GM19025 (cell line): ENCODE data around the gene SEC24D.
"Not testable (repeated sequence)": the region's sequence is repeated elsewhere in the genome, so short reads cannot be mapped to it uniquely, and the experiment has no call there.

ENCODE experiments used
- ATAC-seq: cut with Tn5 transposase; IDR thresholded peaks from one replicate; pipeline ENCODE4 v1.9.1; 2021; ENCODE audit warnings: mild to moderate bottlenecking, low read depth, moderate library complexity; ENCODE audit not compliant: unreplicated experiment

The SEC24D gene

GRCh38 chr4:118814891-118815290, 21.0 kb downstream of the SEC24D start:
- ATAC-seq: no peak

DNA sequence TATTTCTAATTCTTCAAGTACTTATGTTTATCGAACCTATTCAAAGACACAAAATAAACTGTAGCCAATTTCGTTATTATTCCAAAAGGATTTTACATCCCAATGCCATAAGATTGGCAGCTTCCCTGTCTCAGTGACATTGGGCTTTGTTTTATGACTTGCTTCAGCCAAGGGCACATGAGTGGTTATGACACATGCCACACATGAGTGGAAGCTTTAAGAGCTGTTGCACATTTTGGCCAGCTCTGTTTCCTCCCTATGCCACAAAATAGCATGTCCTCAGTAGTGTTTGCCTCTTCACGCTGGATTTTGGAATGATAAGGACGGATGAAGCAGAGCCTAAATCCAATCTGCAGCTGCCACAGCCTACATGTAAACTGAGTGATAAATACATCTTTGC, 21.9 kb downstream of the SEC24D start:
- no peak for ATAC-seq

- no peak for ATAC-seq
Measured at GRCh38 chr4:118813561-118813960, 22.4 kb downstream of the SEC24D start.

DNA sequence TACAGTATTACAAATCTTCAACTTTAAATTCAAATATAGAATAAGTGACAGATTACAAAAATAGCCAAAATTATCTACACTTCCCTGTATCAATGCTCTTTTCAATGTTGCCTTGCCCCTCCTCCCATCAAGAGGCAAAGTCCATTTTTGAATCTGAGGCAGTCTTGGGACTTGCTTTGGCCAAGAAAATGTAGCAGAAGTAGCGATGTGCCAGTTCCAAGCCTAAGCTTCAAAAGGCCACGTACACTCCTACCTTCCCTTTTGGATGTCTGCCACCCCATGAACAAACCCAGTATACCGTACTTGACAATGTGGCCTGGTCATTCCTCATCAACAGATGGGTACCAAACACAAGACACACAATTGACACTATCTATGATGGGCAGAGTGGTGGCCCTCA, 24.1 kb downstream of the SEC24D start:
- no peak for ATAC-seq

DNA sequence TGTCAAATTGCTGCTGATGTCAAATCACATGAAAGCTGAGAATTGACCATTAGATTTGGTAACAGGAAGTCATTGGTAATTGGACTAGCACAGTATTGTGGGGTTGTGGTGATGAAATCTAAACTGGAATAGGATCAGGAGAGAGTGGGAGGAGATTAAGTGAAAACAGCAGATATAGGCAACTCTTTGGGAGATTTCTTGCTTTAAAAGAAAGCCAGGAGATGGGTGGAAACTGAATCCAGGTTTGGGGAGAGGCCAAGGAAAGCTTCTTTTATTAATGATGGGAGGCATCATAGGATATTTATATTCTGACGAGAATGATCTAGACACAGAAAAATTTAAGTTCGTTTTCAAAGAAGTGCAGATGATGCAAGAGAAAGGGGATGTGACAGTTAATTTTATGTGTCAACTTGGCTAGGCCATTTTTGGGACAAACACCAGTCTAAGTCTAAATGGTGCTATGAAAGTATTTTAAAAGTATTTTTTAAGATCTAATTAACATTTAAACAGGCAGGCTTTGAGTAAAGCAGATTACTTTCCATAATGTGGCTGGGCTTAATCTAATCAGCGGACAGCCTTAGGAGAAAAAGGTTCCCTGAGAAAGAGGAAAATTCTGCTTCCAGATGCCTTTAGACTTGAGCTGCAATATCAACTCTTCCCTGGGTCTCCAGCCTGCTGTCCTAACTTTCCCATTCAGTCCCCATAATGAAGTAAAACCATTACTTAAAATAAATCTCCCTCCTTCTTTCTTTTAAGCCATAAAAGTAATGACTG, 24.7 kb downstream of the SEC24D start:
- no peak for ATAC-seq

DNA sequence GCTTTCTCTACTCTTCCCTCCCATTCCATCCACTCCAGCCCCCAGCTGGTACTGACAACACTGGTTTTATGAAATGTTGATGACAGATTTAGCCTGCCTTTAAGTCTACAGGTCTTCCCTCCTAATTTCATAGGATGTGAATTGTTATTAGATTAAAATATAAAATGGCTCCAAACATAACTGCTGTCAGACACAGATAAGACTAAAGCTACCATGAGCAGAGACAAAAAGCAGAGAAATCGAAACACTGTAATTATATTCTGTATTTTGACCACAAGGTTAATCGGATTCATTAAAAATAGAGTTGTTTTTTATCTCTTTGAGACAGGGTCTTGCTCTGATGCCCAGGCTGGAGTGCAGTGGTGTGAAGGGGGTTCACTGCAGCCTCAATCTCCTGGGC, 28.3 kb downstream of the SEC24D start:
- ATAC-seq: no peak

DNA sequence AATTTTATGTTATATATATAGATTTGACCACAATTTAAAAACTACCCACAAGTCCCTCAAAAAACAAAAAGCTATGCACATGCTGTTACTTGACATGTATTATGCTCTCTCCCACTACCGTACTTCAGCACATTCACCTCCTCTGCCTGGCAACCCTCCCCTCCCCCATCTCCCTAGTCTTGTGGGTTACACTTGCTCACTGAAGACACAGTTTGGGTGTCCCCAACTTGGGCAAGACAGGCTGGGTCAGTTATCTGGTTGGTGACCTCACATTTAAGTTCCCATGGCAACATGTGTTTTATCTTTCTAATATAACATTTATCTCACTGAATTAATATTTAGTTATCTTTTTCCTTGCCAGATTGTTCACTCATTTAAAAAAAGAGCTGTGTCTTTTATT, 32.7 kb downstream of the SEC24D start:
- ATAC-seq: no peak

- no peak for ATAC-seq
Measured at GRCh38 chr4:118801895-118802575, 33.9 kb downstream of the SEC24D start.

DNA sequence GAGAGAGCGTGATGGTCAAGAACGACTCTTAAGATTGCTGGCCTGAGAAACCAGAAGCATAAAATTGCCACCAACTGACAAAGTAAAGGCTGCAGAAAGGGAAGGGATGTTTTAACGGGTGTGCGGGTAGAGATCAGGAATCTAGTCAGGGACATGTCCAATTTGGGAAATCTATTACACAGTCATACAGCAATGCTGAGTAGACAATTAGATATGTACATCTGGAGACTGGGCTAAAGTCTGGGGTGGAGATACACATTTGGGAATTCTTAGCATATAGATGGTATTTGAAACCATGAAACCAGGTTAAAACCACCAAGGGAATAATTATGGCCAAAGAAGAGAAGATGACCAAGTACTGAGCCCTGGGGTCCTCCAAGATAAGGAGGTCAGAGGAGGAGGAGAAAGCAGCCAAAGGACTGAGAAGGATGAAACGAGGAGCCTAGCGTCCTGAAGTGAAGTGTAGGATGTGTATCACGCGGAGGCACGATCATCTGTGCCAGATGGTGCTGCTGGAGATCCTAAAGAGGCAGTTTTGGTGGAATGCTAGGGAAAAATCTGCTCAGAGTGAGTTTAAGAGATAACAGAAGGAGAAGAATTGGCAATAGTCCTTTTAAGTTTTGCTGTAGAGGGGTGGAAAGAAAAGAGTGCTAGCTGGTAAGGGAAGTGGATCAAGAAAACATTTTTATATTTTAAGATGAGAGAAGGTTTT, 36.5 kb downstream of the SEC24D start:
- ATAC-seq: no peak

GRCh38 chr4:118798658-118799057, 37.3 kb downstream of the SEC24D start:
- no peak for ATAC-seq

- ATAC-seq: no peak
Measured at GRCh38 chr4:118797558-118798142, 38.3 kb downstream of the SEC24D start.

DNA sequence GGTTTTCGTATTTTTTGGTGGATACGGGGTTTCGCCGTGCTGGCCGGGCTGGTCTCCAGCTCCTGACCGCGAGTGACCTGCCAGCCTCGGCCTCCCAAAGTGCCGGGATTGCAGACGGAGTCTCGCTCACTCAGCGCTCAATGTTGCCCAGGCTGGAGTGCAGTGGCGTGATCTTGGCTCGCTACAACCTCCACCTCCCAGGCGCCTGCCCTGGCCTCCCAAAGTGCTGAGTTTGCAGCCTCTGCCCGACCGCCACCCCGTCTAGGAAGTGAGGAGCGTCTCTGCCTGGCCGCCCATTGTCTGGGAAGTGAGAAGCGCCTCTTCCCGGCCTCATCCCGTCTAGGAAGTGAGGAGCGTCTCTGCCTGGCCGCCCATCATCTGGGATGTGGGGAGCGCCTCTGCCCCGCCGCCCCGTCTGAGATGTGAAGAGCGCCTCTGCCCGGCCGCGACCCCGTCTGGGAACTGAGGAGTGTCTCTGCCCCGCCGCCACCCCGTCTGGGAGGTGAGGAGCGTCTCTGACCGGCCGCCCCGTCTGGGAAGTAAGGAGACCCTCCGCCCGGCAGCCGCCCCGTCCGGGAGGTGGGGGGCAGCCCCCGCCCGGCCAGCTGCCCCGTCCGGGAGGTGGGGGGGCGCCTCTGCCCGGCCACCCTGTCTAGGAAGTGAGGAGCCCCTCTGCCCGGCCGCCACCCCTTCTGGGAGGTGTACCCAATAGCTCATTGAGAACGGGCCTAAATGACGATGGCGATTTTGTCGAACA, 44.1 kb downstream of the SEC24D start:
- not testable (repeated sequence) for ATAC-seq

DNA sequence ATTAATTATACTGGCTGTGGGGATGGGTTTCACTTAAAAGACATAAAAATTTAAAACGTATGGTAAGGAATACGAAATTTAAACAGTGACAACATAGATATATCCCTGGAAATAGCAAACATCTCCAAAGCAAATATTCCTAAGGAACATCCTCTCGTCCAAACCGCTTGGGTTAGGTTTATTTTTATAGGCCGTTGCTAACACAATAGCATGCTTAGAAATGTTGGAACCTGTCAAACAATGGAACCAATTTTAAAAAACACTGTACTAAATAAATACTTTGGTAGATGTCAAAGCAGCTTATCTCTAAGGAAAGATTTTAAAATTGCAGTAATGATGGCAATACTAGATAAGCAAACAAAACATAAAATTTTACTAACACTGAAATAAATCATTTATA, 45.4 kb downstream of the SEC24D start:
- no peak for ATAC-seq

DNA sequence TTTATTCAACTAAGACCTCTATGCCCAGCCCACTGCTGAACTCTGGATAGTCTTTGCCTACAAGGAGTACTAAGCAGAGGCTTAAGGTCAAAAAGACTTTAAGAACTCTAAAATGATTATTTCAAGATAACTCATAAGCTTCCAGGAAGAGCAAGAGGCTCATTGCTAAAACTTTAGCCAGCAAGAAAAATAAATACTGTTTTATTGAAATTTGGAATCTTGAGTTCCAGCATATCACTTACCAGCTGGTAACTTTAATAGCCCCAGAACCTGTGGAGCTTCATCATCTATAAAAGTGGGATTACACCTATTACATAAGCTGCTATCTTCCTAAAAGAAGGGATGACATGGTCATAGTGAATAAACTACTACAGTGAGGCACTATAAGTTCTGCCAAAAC, 47.0 kb downstream of the SEC24D start:
- ATAC-seq: no peak

- ATAC-seq: no peak
Measured at GRCh38 chr4:118787844-118788380, 48.0 kb downstream of the SEC24D start.

DNA sequence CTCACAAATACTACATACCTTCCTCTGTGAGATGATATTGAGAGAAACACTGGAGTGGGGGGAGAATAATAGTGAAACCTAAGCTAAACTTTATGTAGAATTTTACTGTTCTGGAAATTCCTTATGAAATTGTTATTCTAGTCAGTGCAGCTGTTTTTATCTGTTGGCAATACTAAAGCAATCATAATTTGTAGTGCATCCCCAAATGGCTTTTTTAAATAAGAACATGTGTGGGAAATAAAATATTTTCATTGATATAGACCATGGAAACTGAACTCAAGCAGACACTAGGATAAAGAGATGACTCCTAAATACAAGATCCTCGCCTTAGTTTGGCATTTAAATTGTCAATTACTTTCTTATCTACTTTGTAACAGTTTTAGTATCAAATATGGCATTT, 51.1 kb downstream of the SEC24D start:
- ATAC-seq: no peak

GRCh38 chr4:118783887-118784286, 52.0 kb downstream of the SEC24D start:
- ATAC-seq: no peak

DNA sequence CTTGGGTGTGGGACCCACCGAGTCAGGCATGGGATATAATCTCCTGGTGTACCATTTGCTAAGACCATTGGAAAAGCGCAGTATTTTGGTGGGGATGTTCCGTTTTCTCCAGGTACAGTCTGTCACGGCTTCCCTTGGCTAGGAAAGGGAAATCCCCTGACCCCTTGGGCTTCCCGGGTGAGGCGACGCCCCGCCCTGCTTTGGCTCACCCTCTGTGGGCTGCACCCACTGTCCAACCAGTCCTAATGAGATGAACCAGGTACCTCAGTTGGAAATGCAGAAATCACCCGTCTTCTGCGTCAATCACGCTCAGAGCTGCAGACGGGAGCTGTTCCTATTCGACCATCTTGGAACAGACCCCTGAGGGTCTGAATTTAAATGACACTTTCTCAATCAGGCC, 53.0 kb downstream of the SEC24D start:
- not testable (repeated sequence) for ATAC-seq

- not testable (repeated sequence) for ATAC-seq
Measured at GRCh38 chr4:118777649-118778048, 58.3 kb downstream of the SEC24D start.

- not testable (repeated sequence) for ATAC-seq
Measured at GRCh38 chr4:118776955-118777640, 58.8 kb downstream of the SEC24D start.
